ENCODE measurements around the gene PLEK2.
"Not testable (repeated sequence)": the region's sequence is repeated elsewhere in the genome, so short reads cannot be mapped to it uniquely, and the experiment has no call there.

PLEK2 gene

DNA sequence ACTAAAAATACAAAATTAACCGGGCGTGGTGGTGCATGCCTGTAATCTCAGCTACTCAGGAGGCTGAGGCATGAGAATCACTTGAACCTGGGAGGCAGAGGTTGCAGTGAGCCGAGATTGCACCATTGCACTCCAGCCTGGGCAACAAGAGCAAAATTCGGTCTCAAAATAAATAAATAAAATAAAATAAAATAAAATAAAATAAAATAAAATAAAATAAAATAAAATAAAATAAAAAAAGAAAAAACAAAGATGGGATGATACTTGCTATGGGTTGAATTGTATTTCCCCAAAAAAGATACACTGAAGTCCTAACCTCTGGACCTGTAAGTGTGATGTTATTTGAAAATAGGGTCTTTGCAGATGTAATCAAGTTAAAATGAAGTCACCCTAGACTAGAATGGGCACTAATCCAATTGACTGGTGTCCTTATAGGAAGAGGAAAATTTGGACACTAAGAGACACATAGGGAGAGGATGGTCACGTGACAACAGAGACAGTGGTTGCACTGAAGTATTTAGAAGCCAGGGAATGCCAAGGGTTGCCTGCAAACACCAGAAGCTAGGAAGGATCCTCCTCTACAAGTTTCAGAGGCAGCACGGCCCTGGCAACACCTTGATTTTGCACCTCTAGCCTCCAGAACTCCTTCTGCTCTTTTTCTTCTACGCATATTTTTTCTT is 3.7 kb downstream of the PLEK2 start:
- in situ Hi-C loops (cut with MboI; ENCODE audit: low sequenced_read_pairs) = not testable (repeated sequence)

GRCh38 chr14:67405771-67406170 is 6.2 kb downstream of the PLEK2 start:
- in situ Hi-C loops (cut with MboI; ENCODE audit: low sequenced_read_pairs) = no loop called here

- in situ Hi-C loops (cut with MboI; ENCODE audit: low sequenced_read_pairs) = no loop called here
Measured at GRCh38 chr14:67400434-67400833, 11.5 kb downstream of the PLEK2 start.

DNA sequence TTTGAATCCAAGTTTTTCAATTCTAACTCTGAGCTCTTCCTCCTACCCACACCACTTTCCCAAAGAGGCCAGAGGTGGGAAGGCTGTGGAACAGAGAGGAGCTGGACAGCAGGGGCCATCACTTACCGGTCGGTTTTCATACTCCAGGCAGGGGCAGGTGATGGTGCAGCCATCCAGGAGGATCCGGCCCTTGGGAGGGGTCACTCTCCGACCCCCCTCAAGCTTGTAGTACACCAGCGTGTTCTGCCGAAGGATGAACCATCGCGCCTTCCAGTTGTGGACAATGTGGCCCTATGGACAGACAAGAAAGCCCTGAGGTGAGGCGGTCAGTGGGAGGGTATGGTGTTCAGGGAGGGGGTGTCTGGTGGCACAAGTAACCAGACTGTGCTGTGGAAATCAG is 14.4 kb downstream of the PLEK2 start:
- in situ Hi-C loops (cut with MboI; ENCODE audit: low sequenced_read_pairs) = no loop called here

- in situ Hi-C loops (cut with MboI; ENCODE audit: low sequenced_read_pairs) = no loop called here
Measured at GRCh38 chr14:67396381-67396970, 15.5 kb downstream of the PLEK2 start.

DNA sequence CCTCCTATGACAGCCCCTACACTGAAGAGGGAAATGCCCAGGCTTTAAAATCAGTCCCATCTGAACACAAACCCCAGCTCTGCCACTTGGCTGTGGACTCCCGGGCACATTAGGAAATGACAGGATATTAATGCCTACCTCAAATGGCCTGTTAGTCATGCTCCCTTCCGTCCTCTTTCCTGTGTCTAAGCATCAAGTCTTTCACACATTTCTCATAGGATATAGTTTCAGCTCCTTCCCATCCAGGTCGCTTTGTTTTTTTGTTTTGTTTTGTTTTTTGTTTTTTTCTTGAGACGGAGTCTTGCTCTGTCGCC is 16.1 kb downstream of the PLEK2 start:
- in situ Hi-C loops (cut with MboI; ENCODE audit: low sequenced_read_pairs) = no loop called here

DNA sequence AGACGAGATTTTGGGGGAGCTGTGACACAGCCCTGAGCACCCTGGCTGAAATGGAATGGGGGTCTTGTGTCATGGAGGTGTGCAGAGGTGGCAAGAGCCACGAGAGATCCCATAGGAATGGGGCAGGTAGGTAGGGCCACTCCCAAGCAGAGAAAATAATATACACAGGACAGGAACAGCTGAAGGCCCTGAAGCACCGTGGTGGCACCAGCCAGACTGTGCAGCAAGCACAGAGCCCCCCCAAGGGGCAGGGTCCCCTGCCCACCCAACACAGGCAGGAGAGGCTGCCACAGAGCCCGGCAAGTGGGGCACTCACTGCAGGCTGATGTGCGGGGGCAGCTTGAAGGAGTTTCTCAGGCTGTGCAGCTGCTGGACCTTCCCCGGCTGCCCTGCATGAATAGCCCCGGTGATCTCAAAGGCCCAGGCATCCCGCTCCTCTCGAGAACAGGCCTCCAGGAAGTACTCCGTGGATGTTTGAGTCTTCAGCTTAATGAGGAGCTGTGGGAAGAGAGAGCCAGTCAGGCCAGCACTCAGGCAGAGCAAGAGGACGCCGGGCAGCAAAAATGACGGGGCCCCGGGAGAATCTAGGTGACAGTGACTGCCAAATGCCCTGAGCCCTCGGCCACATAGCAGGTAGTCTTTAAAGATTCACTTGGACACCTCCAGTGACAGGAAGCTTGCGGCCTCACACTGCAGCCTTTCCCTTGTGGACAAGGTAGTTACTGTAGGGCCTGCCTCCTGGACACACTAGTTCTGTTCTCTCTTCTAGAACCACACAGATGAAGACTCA is 16.7 kb downstream of the PLEK2 start:
- in situ Hi-C loops (cut with MboI; ENCODE audit: low sequenced_read_pairs) = no loop called here

GRCh38 chr14:67393689-67394088 is 18.3 kb downstream of the PLEK2 start:
- in situ Hi-C loops (cut with MboI; ENCODE audit: low sequenced_read_pairs) = no loop called here

- in situ Hi-C loops (cut with MboI; ENCODE audit: low sequenced_read_pairs) = no loop called here
Measured at GRCh38 chr14:67392800-67393199, 19.2 kb downstream of the PLEK2 start.

- in situ Hi-C loops (cut with MboI; ENCODE audit: low sequenced_read_pairs) = no loop called here
Measured at GRCh38 chr14:67392123-67392522, 19.8 kb downstream of the PLEK2 start.

- in situ Hi-C loops (cut with MboI; ENCODE audit: low sequenced_read_pairs) = no loop called here
Measured at GRCh38 chr14:67391268-67391667, 20.7 kb downstream of the PLEK2 start.

- in situ Hi-C loops (cut with MboI; ENCODE audit: low sequenced_read_pairs) = no loop called here
Measured at GRCh38 chr14:67389811-67390534, 22.0 kb downstream of the PLEK2 start.

GRCh38 chr14:67389275-67389674 is 22.7 kb downstream of the PLEK2 start:
- in situ Hi-C loops (cut with MboI; ENCODE audit: low sequenced_read_pairs) = no loop called here

- in situ Hi-C loops (cut with MboI; ENCODE audit: low sequenced_read_pairs) = no loop called here
Measured at GRCh38 chr14:67387195-67387594, 24.8 kb downstream of the PLEK2 start.

DNA sequence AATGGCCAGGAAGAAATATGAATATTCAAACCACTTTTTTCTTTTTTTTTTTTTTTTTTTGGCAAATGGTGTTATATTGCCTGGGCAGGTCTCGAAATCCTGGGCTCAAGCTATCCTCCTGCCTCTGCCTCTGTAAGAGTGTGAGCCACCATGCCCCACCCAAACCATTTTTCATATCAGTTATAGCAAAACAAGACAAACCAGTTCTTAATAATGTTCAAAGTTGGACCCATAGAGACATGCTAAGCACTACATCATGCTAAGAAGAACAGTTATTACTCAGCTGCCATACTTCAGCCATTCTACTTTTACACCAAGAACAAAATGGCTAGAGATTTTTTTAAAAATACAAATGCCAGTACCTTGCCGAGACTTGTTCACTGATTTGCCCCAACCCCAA is 26.3 kb downstream of the PLEK2 start:
- in situ Hi-C loops (cut with MboI; ENCODE audit: low sequenced_read_pairs) = no loop called here

- in situ Hi-C loops (cut with MboI; ENCODE audit: low sequenced_read_pairs) = no loop called here
Measured at GRCh38 chr14:67385120-67385519, 26.8 kb downstream of the PLEK2 start.

DNA sequence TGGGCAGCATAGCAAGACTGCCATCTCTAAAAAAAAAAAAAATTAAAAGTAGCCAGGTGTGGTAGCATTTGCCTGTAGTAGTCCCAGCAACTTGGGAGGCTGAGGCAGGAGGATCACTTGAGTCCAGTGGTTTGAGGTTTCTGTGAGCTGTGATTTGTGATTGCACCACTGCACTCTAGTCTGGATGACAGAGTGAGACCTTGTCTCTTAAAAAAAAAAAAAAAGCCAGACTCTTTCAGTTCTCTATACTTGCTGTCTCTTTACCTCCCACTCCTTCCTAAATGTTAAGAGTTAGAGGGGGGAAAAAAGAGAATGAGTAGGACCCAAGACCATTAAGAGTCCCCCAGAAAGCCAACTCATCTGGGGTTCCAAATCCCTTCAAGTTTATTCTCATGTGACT is 34.0 kb downstream of the PLEK2 start:
- in situ Hi-C loops (cut with MboI; ENCODE audit: low sequenced_read_pairs) = no loop called here

DNA sequence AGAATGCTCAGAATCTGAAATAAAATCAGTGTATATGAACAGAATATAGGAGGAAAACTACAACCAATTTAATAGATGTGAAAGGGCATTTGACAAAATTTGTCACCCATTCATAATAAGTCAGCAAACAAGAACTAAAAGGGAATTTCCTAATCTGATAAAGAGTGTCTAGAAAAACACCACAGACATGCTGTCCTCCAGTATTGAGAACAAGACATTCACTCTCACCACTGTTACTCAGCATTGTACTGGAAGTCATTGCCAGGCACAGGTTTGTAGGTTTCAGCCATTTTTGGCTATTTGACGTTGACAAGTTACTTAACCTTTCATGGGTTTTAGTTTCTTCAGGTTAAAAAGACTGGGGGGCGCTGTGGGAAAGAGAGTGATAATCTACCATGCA is 38.6 kb downstream of the PLEK2 start:
- in situ Hi-C loops (cut with MboI; ENCODE audit: low sequenced_read_pairs) = no loop called here

DNA sequence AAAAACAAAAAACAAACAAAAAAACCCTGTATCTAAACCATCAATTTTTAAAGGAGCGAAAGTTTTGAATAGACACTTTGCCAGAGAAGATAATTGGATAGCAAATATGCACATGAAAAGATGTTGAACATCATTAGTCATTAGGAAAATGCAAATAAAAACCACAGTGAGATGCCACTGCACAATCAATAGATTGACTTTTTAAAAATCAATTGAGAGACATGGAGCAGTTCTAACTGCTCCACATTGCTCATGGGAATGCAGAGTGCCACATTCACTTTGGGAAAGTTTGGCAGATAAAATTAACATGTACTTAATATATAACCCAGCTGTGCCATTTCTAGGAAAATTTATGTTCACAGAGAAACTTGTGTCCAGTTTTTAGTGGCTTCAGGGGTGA is 39.1 kb downstream of the PLEK2 start:
- in situ Hi-C loops (cut with MboI; ENCODE audit: low sequenced_read_pairs) = no loop called here

DNA sequence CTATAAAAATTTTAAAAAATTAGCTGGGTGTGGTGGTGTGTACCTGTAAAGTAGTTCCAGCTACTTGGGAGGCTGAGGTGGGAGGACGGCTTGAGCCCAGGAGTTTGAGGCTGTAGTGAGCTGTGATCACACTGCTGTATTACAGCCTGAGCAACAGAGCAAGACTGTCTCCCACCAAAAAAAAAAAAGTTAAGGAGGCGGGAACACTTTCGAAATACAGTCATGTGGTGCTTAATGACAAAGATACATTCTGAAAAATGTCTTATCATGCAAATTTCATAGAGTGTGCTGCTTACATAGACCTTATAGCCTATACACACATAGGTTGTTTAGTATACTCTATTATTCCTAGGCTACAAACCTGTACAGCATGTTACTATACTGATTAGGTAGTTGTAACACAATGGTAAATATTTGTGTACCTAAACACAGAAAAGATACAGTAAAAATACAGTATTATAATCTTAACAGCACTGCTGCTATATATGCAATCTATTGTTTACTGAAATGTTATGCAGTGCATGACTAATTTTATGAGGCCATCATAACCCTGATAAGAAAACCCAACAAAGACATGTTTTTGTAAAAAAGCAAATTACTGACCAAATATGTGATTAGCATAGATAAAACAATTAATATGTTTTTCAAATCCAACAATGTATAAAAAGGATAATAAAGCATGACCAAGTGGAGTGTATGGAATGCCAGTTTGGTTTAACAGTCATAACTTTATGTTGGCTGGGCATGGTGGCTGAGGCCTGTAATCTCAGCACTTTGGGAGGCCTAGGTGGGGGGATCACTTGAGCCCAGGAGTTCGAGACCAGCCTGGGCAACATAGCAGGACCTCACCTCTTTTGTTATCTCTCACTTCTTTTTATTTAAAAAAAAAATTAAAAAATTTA is 40.5 kb downstream of the PLEK2 start:
- in situ Hi-C loops (cut with MboI; ENCODE audit: low sequenced_read_pairs) = no loop called here

GRCh38 chr14:67370830-67371229 is 41.1 kb downstream of the PLEK2 start:
- in situ Hi-C loops (cut with MboI; ENCODE audit: low sequenced_read_pairs) = no loop called here

Measured in HL-60/S4 (cell line).